ENCODE data around the gene RPP30. TPM values are rescaled to one million over a fixed set of nuclear protein-coding genes. Genes with fewer than 3 reads are reported as not detected.

Gene RPP30
- 21.1 and 21.2 TPM in 2 replicates for total RNA-seq (2014; rRNA removed; shearing (Covaris generic))

DNA sequence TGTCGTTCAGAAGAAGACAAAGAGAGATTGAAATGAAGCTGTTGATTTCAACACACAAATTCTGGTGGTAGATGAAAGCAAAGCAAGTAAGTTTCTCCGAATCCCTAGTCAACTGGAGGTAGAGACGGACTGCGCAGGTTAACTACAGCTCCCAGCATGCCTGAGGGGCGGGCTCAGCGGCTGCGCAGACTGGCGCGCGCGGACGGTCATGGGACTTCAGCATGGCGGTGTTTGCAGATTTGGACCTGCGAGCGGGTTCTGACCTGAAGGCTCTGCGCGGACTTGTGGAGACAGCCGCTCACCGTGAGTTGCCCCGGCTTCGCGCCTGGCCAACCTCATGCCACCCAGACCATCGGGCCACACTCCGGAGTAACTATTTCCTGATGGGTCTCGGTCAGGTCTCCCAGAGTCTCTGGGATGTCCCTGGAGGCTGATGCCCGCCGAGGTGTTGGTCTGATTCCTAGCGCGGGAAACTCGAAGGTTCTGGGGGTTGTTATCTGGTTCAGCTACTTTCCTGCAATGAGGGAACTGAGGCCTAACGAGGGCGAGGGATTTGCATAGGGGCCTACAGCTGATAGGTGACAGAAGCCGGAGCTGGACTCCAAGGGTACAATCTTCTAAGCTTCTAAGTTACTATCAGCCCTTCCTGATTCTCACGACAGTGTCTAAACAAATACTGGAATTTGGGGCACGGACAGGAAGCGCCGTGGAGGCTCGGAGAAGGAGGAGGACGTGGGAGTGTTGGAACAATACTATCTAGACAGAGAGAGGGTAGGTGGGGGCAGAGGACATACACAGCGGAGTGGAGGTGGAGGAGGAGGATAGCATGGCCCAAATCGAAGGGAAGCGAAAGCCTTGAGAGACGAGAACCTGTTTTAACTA, at the start of gene RPP30:
Gene RPP30, plus strand, starts transcription at position 209 of the 882 bp plus-strand sequence. Its CDS starts 13 bp downstream, at position 222.
- DNase-seq (ENCODE audit: low spot score) = peak; percentile 84

- no peak for DNase-seq (ENCODE audit: low spot score)
These were observed 49.3 kb upstream of the RPP30 start for GRCh38 chr10:90822508-90822907.

GRCh38 chr10:90832111-90832510, 39.7 kb upstream of the RPP30 start:
- no peak for DNase-seq (ENCODE audit: low spot score)

GRCh38 chr10:90834326-90834725, 37.4 kb upstream of the RPP30 start:
- no peak for DNase-seq (ENCODE audit: low spot score)

- no peak for DNase-seq (ENCODE audit: low spot score)
These were observed 34.3 kb upstream of the RPP30 start for GRCh38 chr10:90837486-90837885.

DNA sequence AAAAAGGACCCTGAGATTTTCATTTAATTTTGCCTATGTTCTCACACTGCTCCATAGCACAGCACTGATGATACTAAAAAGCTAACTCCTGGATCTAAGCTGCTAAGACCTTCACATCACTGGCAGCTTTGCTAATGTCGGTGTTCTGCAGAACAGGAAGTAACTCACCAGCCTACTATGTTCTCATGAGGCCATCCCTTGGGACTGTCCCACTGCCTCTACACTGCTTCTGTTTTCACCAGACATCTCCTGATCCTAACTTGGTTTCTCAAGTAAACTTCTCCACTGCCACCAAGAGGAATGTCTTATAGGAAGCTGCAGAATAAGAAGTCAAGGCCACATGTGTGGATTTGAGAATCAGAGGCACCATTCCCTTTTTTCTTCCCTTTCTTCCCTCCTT, 29.0 kb upstream of the RPP30 start:
- no peak for DNase-seq (ENCODE audit: low spot score)

GRCh38 chr10:90845726-90846125, 26.0 kb upstream of the RPP30 start:
- DNase-seq (ENCODE audit: low spot score) = no peak

GRCh38 chr10:90846746-90847145, 25.0 kb upstream of the RPP30 start:
- DNase-seq (ENCODE audit: low spot score) = no peak

GRCh38 chr10:90847436-90847835, 24.3 kb upstream of the RPP30 start:
- no peak for DNase-seq (ENCODE audit: low spot score)

- DNase-seq (ENCODE audit: low spot score) = no peak
These were observed 21.6 kb upstream of the RPP30 start for GRCh38 chr10:90849956-90850749.

DNA sequence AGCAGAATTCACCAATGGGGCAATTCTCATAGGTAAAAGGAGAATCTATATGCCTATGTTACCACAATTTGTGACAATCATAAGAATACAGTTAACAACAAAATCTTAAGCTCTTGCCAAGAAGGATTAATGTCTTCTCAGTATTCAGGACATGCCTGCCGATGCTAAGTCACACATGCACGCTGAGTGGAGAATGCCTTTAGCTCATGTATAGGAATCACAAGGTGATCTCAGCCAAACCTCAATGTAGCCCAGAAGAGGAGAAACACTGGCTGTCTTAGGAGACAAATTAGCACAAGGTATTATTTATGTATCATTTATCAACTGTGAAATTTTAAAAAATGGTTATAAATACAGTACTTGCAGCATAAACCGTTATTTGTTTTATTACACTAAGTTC, 16.6 kb upstream of the RPP30 start:
- DNase-seq (ENCODE audit: low spot score) = no peak

GRCh38 chr10:90856261-90856660, 15.5 kb upstream of the RPP30 start:
- no peak for DNase-seq (ENCODE audit: low spot score)

DNA sequence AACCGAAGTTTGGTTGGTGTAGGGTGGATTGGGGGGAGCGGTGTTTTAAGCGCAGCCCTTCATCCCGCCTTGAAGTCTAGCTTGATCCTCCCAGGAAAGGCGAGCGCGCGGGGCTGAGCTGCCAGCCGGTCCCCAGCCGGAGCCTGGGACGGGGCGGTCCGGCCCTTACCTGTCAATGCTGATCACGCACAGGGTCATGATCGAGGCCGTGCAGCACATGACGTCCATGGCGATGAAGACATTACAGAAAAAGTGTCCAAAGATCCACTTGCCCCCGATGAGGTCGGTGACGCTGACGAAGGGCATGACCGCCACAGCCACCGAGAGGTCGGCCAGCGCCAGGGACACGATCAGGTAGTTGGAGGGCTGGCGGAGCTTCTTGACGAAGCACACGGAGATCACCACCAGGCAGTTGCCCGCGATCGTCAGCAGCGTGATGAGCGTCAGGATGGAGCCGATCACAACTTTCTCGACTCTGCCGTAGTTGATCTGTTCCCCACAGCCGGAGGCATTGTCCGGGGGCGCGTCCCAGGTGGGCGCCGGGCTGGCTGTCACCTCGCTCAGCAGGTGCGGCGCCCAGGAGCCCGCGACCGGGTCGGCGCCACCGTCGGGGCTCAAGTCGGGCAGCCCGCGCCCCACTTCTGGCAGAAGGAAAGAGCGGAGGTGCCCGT, 14.7 kb upstream of the RPP30 start:
- no peak for DNase-seq (ENCODE audit: low spot score)

DNA sequence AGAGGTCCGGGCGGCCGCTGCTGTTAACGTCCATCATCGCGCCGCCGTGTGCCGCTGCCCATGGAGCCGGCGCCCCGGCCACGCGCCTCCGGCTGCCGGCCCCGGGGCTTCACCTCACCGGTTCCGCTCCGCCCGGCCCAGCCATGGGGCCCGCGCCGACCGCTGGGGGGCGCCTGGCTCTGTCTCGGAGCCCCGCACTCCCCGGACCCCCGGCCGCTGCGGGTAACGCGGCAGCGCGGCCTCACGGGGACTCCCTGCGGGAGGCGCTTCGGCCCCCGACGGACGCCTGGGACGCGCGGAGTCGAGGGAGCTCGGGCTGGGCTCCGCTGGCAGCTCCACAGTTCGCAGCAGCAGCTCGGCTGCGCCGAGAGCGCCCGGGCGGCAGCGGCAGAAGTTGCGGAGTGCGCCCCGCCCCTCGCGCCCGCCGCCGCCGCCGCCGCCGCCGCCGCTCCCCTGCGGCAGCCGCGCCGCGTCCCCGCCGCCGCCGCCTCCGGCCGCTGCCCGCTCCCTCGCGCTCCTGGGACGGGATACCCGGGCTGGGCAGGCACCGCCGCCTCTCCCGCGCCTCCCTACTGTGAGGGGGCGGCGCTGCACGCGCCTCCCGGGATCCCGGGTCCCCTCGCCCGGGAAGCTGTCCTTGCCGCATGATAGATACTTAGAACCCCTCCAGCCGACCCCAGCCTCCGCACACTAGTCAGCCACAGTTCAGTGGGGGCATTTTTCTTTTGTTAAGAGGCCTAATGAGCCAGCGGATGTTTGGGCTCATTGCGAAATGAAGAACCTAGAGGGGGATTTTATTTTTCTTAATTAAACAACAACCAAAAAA, 13.9 kb upstream of the RPP30 start, which contains the start of gene HTR7:
Gene HTR7, minus strand, starts transcription at position 405 of the 826 bp plus-strand sequence. Its CDS starts 368 bp downstream, at position 37.
- no peak for DNase-seq (ENCODE audit: low spot score)

GRCh38 chr10:90858461-90858968, 13.3 kb upstream of the RPP30 start:
- no peak for DNase-seq (ENCODE audit: low spot score)

DNA sequence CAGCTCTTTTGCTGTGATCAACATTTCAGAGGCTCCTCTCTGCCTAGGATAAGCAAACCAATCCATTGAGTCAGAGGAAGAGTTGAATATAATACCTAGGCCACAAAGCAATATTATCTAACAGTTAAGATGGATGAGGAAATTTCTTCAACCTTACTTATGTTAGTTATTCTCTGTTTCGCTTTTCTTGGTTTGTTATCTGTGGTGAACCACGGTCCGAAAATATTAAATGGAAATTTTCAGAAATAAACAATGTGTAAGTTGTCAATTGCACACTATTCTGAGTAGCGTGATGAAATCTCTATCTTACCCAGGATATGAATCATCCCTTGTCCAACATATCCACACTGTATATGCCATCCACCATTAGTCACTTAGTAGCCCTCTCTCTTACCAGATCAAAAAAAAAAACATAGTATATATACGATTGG, 12.4 kb upstream of the RPP30 start:
- DNase-seq (ENCODE audit: low spot score) = no peak

DNA sequence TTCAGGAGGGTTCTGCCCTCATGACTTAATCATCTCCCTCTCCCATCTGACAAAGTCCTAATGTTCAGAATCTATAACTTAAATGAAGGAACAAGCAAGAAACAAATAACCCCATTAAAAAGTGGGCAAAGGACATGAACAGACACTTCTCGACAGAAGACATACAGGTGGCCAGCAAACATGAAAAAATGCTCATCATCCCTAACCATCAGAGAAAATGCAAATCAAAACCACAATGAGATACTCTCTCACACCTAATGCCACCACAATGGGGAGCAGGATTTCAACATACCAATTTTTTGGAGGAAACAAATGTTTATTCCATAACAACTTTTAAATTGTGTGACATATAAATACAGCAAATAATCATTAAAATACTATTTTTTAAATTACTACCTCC, 11.0 kb upstream of the RPP30 start:
- DNase-seq (ENCODE audit: low spot score) = no peak

- DNase-seq (ENCODE audit: low spot score) = peak; percentile 20
These were observed 8.8 kb upstream of the RPP30 start for GRCh38 chr10:90862908-90863514.

- no peak for DNase-seq (ENCODE audit: low spot score)
These were observed 6.4 kb upstream of the RPP30 start for GRCh38 chr10:90865401-90865800.

- no peak for DNase-seq (ENCODE audit: low spot score)
These were observed 5.7 kb upstream of the RPP30 start for GRCh38 chr10:90866050-90866598.
